ENCODE data around the gene GABRE. TPM values are rescaled to one million over a fixed set of nuclear protein-coding genes. Genes with fewer than 3 reads are reported as not detected.

The GABRE gene
- polyA plus RNA-seq, 2 of the 4 experiments (the other 2 are of a cell fraction) = 60.7 to 92.4 TPM

GRCh38 chrX:151997539-151997938 is 23.1 kb upstream of the GABRE start:
- FAIRE-seq = no peak
- ChIA-PET POLR2A (no interaction called here), CTCF (no interaction called here)
- WGBS (ENCODE audit: missing lambda C conversion rate) = 65% methylated on average over 1 of the region's 1 CpG
- TF ChIP-seq ZFP36 (IDR thresholded peaks at IDR 0.05; ENCODE audit: borderline replicate concordance, partially characterized antibody) (peak; percentile 37), RCOR1 (IDR thresholded peaks at IDR 0.05; ENCODE audit: low read depth, low read length) (no peak)
- Histone ChIP-seq H3K4me2 (no peak overlapping the region), H3K4me3 (no peak overlapping the region), H3K9me3 (no peaks in the 10 kb centered on the region), H3K4me1 (no peaks in the 10 kb centered on the region; the same call in 2 of the 3 replicates), H3K27ac (no peak overlapping the region)
- DNase-seq (ENCODE audit: low read depth in 1 of 2, low spot score in 1 of 2) = no peak
- no peak for ATAC-seq

- no peak for TF ChIP-seq MAFK (IDR thresholded peaks at IDR 0.05; ENCODE audit: partially characterized antibody)
- no peak for TF ChIP-seq ESRRA (IDR thresholded peaks at IDR 0.05; ENCODE audit: borderline replicate concordance, low read length)
- no peak for TF ChIP-seq E2F6 (IDR thresholded peaks at IDR 0.05; ENCODE audit: borderline replicate concordance, low read depth)
- no peak for TF ChIP-seq ZC3H11A (IDR thresholded peaks at IDR 0.05)
- no peak for TF ChIP-seq MAZ (IDR thresholded peaks at IDR 0.05; ENCODE audit: borderline replicate concordance, low read depth, low read length)
- no peak for TF ChIP-seq POLR2A (IDR thresholded peaks at IDR 0.05; ENCODE audit: low read length)
- no peak for TF ChIP-seq ZSCAN20 (CRISPR knock-in tag; IDR thresholded peaks at IDR 0.05)
- no peak for TF ChIP-seq CBX8 (IDR thresholded peaks at IDR 0.05)
- no peak for TF ChIP-seq NPAS2 (CRISPR knock-in tag; IDR thresholded peaks at IDR 0.05; ENCODE audit: borderline replicate concordance)
- no peak for TF ChIP-seq FOSL2 (IDR thresholded peaks at IDR 0.05)
- TF ChIP-seq FOSL2 (CRISPR knock-in tag; IDR thresholded peaks at IDR 0.05) = no peak
- TF ChIP-seq EP300 (IDR thresholded peaks at IDR 0.05) = no peak
- no peak for TF ChIP-seq BHLHE40 (IDR thresholded peaks at IDR 0.05; ENCODE audit: low read depth, low read length)
- no peak for TF ChIP-seq FOXS1 (CRISPR knock-in tag; IDR thresholded peaks at IDR 0.05)
- TF ChIP-seq HOXA7 (CRISPR knock-in tag; IDR thresholded peaks at IDR 0.05) = no peak
- no peak for TF ChIP-seq NR3C1 (IDR thresholded peaks at IDR 0.05)
- no peak for TF ChIP-seq RARB (CRISPR knock-in tag; IDR thresholded peaks at IDR 0.05)
- no peak for TF ChIP-seq RAD21 (conservative IDR thresholded peaks at IDR 0.05 in 1 of 2, IDR thresholded peaks at IDR 0.05 in 1 of 2)
- no peak for TF ChIP-seq ELK1 (IDR thresholded peaks at IDR 0.05; ENCODE audit: low read depth, low read length)
- Histone ChIP-seq H3K4me2 (no peak overlapping the region), H3K4me1 (no peaks in the 10 kb centered on the region; the same call in 2 of the 3 replicates), H3K4me3 (no peak overlapping the region), H3K9me3 (no peaks in the 10 kb centered on the region), H3K27ac (no peak overlapping the region)
- DNase-seq (ENCODE audit: low read depth in 1 of 2, low spot score in 1 of 2) (no peak), ATAC-seq (no peak), FAIRE-seq (no peak)
- WGBS (ENCODE audit: missing lambda C conversion rate) = 57% methylated on average over 5 of the region's 5 CpGs
- ChIA-PET POLR2A (no interaction called here), CTCF (no interaction called here)
Measured at GRCh38 chrX:151996347-151996746, 21.9 kb upstream of the GABRE start.

- no peak overlapping the region for H3K4me2 ChIP-seq
- no peaks in the 10 kb centered on the region; the same call in 2 of the 3 replicates for H3K4me1 ChIP-seq
- H3K27ac ChIP-seq = no peak overlapping the region
- FAIRE-seq (peak; percentile 92), ATAC-seq (no peak), DNase-seq (ENCODE audit: low read depth in 1 of 2, low spot score in 1 of 2) (no peak)
- H3K4me3 ChIP-seq = no peak overlapping the region
- TF ChIP-seq FOXS1 (CRISPR knock-in tag; IDR thresholded peaks at IDR 0.05) (no peak), RAD21 (conservative IDR thresholded peaks at IDR 0.05 in 1 of 2, IDR thresholded peaks at IDR 0.05 in 1 of 2) (no peak), TFCP2L1 (CRISPR knock-in tag; IDR thresholded peaks at IDR 0.05) (no peak), ELK1 (IDR thresholded peaks at IDR 0.05; ENCODE audit: low read depth, low read length) (no peak), E2F6 (IDR thresholded peaks at IDR 0.05; ENCODE audit: borderline replicate concordance, low read depth) (no peak)
- POLR2A ChIA-PET = no interaction called here
- WGBS (ENCODE audit: missing lambda C conversion rate) = 72% methylated on average over 3 of the region's 3 CpGs
- CTCF ChIA-PET = no interaction called here
- H3K9me3 ChIP-seq = no peaks in the 10 kb centered on the region
Measured at GRCh38 chrX:151994476-151994875, 20.0 kb upstream of the GABRE start.
